HG03045 (cell line): ENCODE measurements around the gene PI4K2B.
"Not testable (repeated sequence)": the region's sequence is repeated elsewhere in the genome, so short reads cannot be mapped to it uniquely, and the experiment has no call there.

ENCODE experiments used
- ATAC-seq: cut with Tn5 transposase; IDR thresholded peaks from one replicate; pipeline ENCODE4 v1.9.1; 2021; ENCODE audit warnings: mild to moderate bottlenecking, moderate library complexity; ENCODE audit not compliant: unreplicated experiment

Gene PI4K2B

GRCh38 chr4:25233737-25234389, at the start of gene PI4K2B:
TSS of gene PI4K2B (plus strand) at chr4:25234033. CDS start at chr4:25234164, 131 bp downstream.
- ATAC-seq = peak; percentile 81

GRCh38 chr4:25184056-25184455, 49.8 kb upstream of the PI4K2B start:
- no peak for ATAC-seq

GRCh38 chr4:25190407-25190806, 43.4 kb upstream of the PI4K2B start:
- no peak for ATAC-seq

- no peak for ATAC-seq
Observed at GRCh38 chr4:25198713-25199112, 35.1 kb upstream of the PI4K2B start.

GRCh38 chr4:25207997-25208396, 25.8 kb upstream of the PI4K2B start:
- ATAC-seq = no peak

- ATAC-seq = no peak
Observed at GRCh38 chr4:25209702-25210101, 24.1 kb upstream of the PI4K2B start.

- ATAC-seq = no peak
Observed at GRCh38 chr4:25211721-25212120, 22.1 kb upstream of the PI4K2B start.

GRCh38 chr4:25212822-25213221, 21.0 kb upstream of the PI4K2B start:
- ATAC-seq = no peak

- ATAC-seq = no peak
Observed at GRCh38 chr4:25213347-25213979, 20.4 kb upstream of the PI4K2B start.

- not testable (repeated sequence) for ATAC-seq
Observed at GRCh38 chr4:25214750-25215149, 19.1 kb upstream of the PI4K2B start.

- no peak for ATAC-seq
Observed at GRCh38 chr4:25215511-25215910, 18.3 kb upstream of the PI4K2B start.

- ATAC-seq = no peak
Observed at GRCh38 chr4:25221377-25221776, 12.5 kb upstream of the PI4K2B start.

GRCh38 chr4:25223802-25224375, 9.9 kb upstream of the PI4K2B start:
- no peak for ATAC-seq

GRCh38 chr4:25229804-25230203, 4.0 kb upstream of the PI4K2B start:
- ATAC-seq = no peak

- ATAC-seq = no peak
Observed at GRCh38 chr4:25233194-25233593, 639 bp upstream of the PI4K2B start.

- ATAC-seq = peak; percentile 45
Observed at GRCh38 chr4:25234390-25235370, 847 bp downstream of the PI4K2B start.

- no peak for ATAC-seq
Observed at GRCh38 chr4:25235401-25235800, 1.6 kb downstream of the PI4K2B start.

GRCh38 chr4:25236030-25236429, 2.2 kb downstream of the PI4K2B start:
- not testable (repeated sequence) for ATAC-seq

GRCh38 chr4:25236971-25237370, 3.1 kb downstream of the PI4K2B start:
- no peak for ATAC-seq

- ATAC-seq = no peak
Observed at GRCh38 chr4:25238052-25238451, 4.2 kb downstream of the PI4K2B start.

- ATAC-seq = not testable (repeated sequence)
Observed at GRCh38 chr4:25239528-25239927, 5.7 kb downstream of the PI4K2B start.
